Astrocyte of the spinal cord (primary cell): ENCODE measurements around the gene VANGL2.

Experiments
- DNase-seq: peaks from one replicate; pipeline ENCODE4 v3.0.0; 2011; ENCODE audit warnings: low read depth, low spot score
- H3K4me3 ChIP-seq: 2 replicates; pipeline ENCODE4 v1.5.1; 2011; ENCODE audit warnings: low read depth, mild to moderate bottlenecking, low read length, moderate library complexity
- CTCF ChIP-seq: IDR thresholded peaks from 2 replicates; pipeline ENCODE4 v1.5.1; 2012; ENCODE audit warnings: low read depth, mild to moderate bottlenecking, low read length, inconsistent platforms
- in situ Hi-C: cut with HindIII; loops from 2 replicates; pipeline ENCODE4 v1.10.0; 2017; ENCODE audit warnings: low sequenced_read_pairs

The VANGL2 gene

GRCh38 chr1:160369087-160369486 lies 31.3 kb upstream of the VANGL2 start:
- in situ Hi-C loops: no loop called here
- DNase-seq: no peak
- no peak for TF ChIP-seq CTCF
- H3K4me3 ChIP-seq: no peak overlapping the region

- in situ Hi-C loops: no loop called here
- no peak overlapping the region for H3K4me3 ChIP-seq
- no peak for DNase-seq
- no peak for TF ChIP-seq CTCF
These were observed 29.6 kb upstream of the VANGL2 start for GRCh38 chr1:160370561-160371345.

- no peak for TF ChIP-seq CTCF
- no peak overlapping the region for H3K4me3 ChIP-seq
- in situ Hi-C loops: no loop called here
- no peak for DNase-seq
These were observed 29.1 kb upstream of the VANGL2 start for GRCh38 chr1:160371346-160371631.

- no peak for DNase-seq
- no peak overlapping the region for H3K4me3 ChIP-seq
- in situ Hi-C loops: no loop called here
- TF ChIP-seq CTCF: no peak
These were observed 28.6 kb upstream of the VANGL2 start for GRCh38 chr1:160371756-160372155.

GRCh38 chr1:160373696-160374095 lies 26.7 kb upstream of the VANGL2 start:
- H3K4me3 ChIP-seq: no peak overlapping the region
- TF ChIP-seq CTCF: no peak
- DNase-seq: no peak
- in situ Hi-C loops: no loop called here

GRCh38 chr1:160374306-160375110 lies 25.9 kb upstream of the VANGL2 start:
- no peak overlapping the region for H3K4me3 ChIP-seq
- no peak for DNase-seq
- in situ Hi-C loops: no loop called here
- TF ChIP-seq CTCF: no peak
